IMR-90 (cell line): Measurements from ENCODE around the gene TCHP.

Experiments
- CTCF ChIP-seq: conservative IDR thresholded peaks from 2 replicates; pipeline ENCODE4 v1.5.1; 2012; ENCODE audit warnings: mild to moderate bottlenecking, low read depth, low read length, improper control_type of control experiment
- ELK1 ChIP-seq: fragments of 150-350 bp; IDR thresholded peaks from 2 replicates; pipeline ENCODE4 v1.6.1; 2016; ENCODE audit warnings: low read depth, mild to moderate bottlenecking, low read length, moderate library complexity, borderline replicate concordance
- MAZ ChIP-seq: IDR thresholded peaks from 2 replicates; pipeline ENCODE4 v1.6.1; 2012; ENCODE audit warnings: low read depth, mild to moderate bottlenecking, low read length, improper control_type of control experiment, moderate library complexity, borderline replicate concordance
- MXI1 ChIP-seq: IDR thresholded peaks from 2 replicates; pipeline ENCODE4 v1.6.1; 2012; ENCODE audit warnings: low read depth, mild to moderate bottlenecking, low read length, moderate library complexity, borderline replicate concordance
- POLR2A ChIP-seq: IDR thresholded peaks from 2 replicates; pipeline ENCODE4 v1.6.1; 2012; ENCODE audit warnings: mild to moderate bottlenecking, low read depth, low read length
- RAD21 ChIP-seq: IDR thresholded peaks from 2 replicates; pipeline ENCODE4 v1.6.1; 2012; ENCODE audit warnings: low read length, improper control_type of control experiment
- SMC3 ChIP-seq: fragments of 150-350 bp; IDR thresholded peaks from 2 replicates; pipeline ENCODE4 v1.6.1; 2016; ENCODE audit warnings: low read depth, mild to moderate bottlenecking, antibody characterized with exemption, low read length, moderate library complexity

GRCh38 chr12:109963743-109964429 is 63.8 kb downstream of the TCHP start:
- TF ChIP-seq CTCF = no peak
- no peak for TF ChIP-seq MAZ
- no peak for TF ChIP-seq POLR2A
- TF ChIP-seq ELK1 = no peak
- no peak for TF ChIP-seq SMC3
- TF ChIP-seq RAD21 = no peak
- TF ChIP-seq MXI1 = 0 out of 2 replicates have a peak, but pooled peaks have one; percentile 46
